PC-3 (cell line): ENCODE data around the gene DENND4B.

ENCODE experiments used
- EZH2 ChIP-seq: fragments of 300-600 bp; sonication (generic); IDR thresholded peaks from one replicate; pipeline ENCODE4 v1.6.1; 2017; ENCODE audit warnings: antibody characterized with exemption, mild to moderate bottlenecking, low read length; ENCODE audit not compliant: unreplicated experiment
- EZH2phosphoT487 ChIP-seq: fragments of 300-600 bp; sonication (generic); IDR thresholded peaks from 2 replicates; pipeline ENCODE4 v1.6.1; 2018; ENCODE audit warnings: mild to moderate bottlenecking, antibody characterized with exemption, low read length, borderline replicate concordance
- TF ChIP-seq, protein P1 (sequence below): fragments of 300-600 bp; sonication (generic); conservative IDR thresholded peaks from 2 replicates; pipeline ENCODE4 v1.5.1; 2017; ENCODE audit warnings: antibody characterized with exemption, low read depth, mild to moderate bottlenecking, low read length

DNA sequence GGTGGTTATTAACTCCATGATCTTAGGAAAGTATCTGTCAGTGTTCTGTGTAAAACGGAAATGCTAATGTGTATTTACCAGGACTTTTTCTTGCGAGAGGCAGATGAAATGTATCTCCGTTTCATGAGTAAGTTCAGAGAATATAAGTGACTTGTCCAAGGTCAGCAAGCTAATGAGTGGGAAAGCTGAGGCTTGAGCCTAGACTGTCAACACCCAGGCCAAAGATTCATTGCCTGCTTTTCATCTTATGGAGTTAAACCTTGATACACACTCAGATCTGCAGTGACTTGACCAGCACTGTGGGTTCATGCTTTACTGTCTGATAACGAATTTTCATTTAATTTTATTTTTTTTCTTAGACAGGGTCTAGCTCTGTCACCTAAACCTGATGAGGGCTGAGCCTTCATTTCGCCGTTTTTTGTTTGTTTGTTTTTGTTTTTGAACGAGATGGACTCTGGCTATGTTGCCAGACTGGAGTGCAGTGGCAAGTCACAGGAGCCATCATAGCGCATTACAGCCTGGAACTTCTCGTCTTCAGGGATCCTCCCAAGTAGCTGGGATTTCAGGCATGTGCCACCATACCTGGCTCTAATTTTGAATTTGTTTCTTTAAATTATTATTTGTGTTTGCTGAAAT, 31.9 kb upstream of the DENND4B start:
- TF ChIP-seq, protein P1, sequence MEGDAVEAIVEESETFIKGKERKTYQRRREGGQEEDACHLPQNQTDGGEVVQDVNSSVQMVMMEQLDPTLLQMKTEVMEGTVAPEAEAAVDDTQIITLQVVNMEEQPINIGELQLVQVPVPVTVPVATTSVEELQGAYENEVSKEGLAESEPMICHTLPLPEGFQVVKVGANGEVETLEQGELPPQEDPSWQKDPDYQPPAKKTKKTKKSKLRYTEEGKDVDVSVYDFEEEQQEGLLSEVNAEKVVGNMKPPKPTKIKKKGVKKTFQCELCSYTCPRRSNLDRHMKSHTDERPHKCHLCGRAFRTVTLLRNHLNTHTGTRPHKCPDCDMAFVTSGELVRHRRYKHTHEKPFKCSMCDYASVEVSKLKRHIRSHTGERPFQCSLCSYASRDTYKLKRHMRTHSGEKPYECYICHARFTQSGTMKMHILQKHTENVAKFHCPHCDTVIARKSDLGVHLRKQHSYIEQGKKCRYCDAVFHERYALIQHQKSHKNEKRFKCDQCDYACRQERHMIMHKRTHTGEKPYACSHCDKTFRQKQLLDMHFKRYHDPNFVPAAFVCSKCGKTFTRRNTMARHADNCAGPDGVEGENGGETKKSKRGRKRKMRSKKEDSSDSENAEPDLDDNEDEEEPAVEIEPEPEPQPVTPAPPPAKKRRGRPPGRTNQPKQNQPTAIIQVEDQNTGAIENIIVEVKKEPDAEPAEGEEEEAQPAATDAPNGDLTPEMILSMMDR = no peak
- TF ChIP-seq EZH2phosphoT487 = no peak
- no peak for TF ChIP-seq EZH2
